Effector memory CD4-positive, alpha-beta T cell (primary cell): ENCODE measurements around the gene APLP2.

Experiments used
- DNase-seq, 3 donors: peaks; one replicate each; pipeline ENCODE4 v3.0.0-alpha.2; 2020
- H3K27ac ChIP-seq: 2 replicates; pipeline ENCODE4 v1.7.0; 2013; ENCODE audit warnings: mild to moderate bottlenecking, low read length, moderate library complexity; ENCODE audit not compliant: insufficient read depth, poor library complexity, severe bottlenecking
- H3K27me3 ChIP-seq: replicated peaks from 2 replicates; pipeline ENCODE4 v1.7.0; 2013; ENCODE audit warnings: mild to moderate bottlenecking, low read length; ENCODE audit not compliant: insufficient read depth, control insufficient read depth, poor library complexity, severe bottlenecking
- H3K36me3 ChIP-seq: 2 replicates; pipeline ENCODE4 v1.7.0; 2013; ENCODE audit warnings: mild to moderate bottlenecking, low read length, moderate library complexity; ENCODE audit not compliant: control insufficient read depth, insufficient read depth
- H3K4me1 ChIP-seq: 2 replicates; pipeline ENCODE4 v1.7.0; 2013; ENCODE audit warnings: low read length, mild to moderate bottlenecking; ENCODE audit not compliant: control insufficient read depth, insufficient read depth, poor library complexity, severe bottlenecking
- H3K4me3 ChIP-seq: 2 replicates; pipeline ENCODE4 v1.7.0; 2013; ENCODE audit warnings: low read length, low read depth, mild to moderate bottlenecking; ENCODE audit not compliant: insufficient read depth, poor library complexity, severe bottlenecking
- H3K9me3 ChIP-seq: 2 replicates; pipeline ENCODE4 v1.7.0; 2013; ENCODE audit warnings: mild to moderate bottlenecking, low read length, moderate library complexity; ENCODE audit not compliant: control insufficient read depth

The APLP2 gene

GRCh38 chr11:130122141-130122575 is 52.5 kb downstream of the APLP2 start:
- Histone ChIP-seq H3K4me3 (no peak overlapping the region), H3K27ac (no peak overlapping the region), H3K4me1 (peaks cover 14% of the 10 kb centered on the region), H3K36me3 (peaks cover 14% of the 10 kb centered on the region), H3K27me3 (no peaks in the 10 kb centered on the region), H3K9me3 (no peaks in the 10 kb centered on the region)
- no peak for DNase-seq

- no peaks in the 10 kb centered on the region for H3K27me3 ChIP-seq
- no peak overlapping the region for H3K4me3 ChIP-seq
- H3K9me3 ChIP-seq = no peaks in the 10 kb centered on the region
- peaks cover 8% of the 10 kb centered on the region for H3K4me1 ChIP-seq
- DNase-seq = no peak
- H3K27ac ChIP-seq = no peak overlapping the region
- H3K36me3 ChIP-seq = peaks cover 14% of the 10 kb centered on the region
These were observed 53.8 kb downstream of the APLP2 start for GRCh38 chr11:130123414-130124040.

- H3K4me3 ChIP-seq = no peak overlapping the region
These were observed 54.4 kb downstream of the APLP2 start for GRCh38 chr11:130124096-130124495.

DNA sequence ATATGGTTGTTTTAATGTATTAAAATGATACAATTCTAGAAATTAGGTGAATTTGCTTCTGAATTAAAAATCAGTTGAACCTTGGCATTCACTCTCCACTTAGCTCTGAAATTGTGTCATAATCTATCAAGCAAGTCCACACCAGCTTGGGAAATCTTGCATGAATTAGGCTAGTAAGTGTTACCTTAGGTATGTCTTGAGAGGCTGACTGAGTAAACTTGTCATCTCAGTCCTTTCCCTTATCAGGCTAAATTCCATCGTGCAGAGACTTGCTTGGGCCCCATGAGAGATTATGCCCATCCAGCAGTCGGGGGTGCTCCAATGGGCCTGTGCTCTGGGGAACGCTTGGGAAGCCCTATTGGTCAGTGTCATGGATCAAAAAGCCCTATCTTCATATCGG is 55.9 kb downstream of the APLP2 start:
- no peak overlapping the region for H3K4me3 ChIP-seq
- peaks cover 24% of the 10 kb centered on the region for H3K36me3 ChIP-seq
- no peak overlapping the region for H3K27ac ChIP-seq
- no peak for DNase-seq
- no peaks in the 10 kb centered on the region for H3K9me3 ChIP-seq
- no peaks in the 10 kb centered on the region for H3K4me1 ChIP-seq
- no peaks in the 10 kb centered on the region for H3K27me3 ChIP-seq

More at GRCh38 chr11:130124096-130124495, 54.4 kb downstream of the APLP2 start:
- DNase-seq = no peak
- peaks cover 2% of the 10 kb centered on the region for H3K4me1 ChIP-seq
- H3K27ac ChIP-seq = no peak overlapping the region
- no peaks in the 10 kb centered on the region for H3K9me3 ChIP-seq
- H3K27me3 ChIP-seq = no peaks in the 10 kb centered on the region
- H3K36me3 ChIP-seq = peaks cover 14% of the 10 kb centered on the region

DNA sequence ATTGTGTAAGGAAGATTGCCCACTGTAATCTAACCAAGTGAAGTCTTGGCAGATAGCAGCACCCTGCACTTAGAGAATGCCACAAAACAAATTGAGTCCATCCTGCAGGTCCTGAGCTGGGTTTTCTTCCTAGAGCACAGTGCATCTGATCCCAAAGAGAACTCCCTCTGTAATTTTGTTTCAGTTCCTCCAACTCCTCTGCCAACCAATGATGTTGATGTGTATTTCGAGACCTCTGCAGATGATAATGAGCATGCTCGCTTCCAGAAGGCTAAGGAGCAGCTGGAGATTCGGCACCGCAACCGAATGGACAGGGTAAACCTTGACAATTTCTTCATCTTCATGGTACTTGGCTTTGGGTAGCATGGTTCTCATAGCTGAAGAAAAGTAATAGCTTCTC is 56.8 kb downstream of the APLP2 start:
- no peaks in the 10 kb centered on the region for H3K4me1 ChIP-seq
- no peak for DNase-seq
- H3K9me3 ChIP-seq = no peaks in the 10 kb centered on the region
- no peak overlapping the region for H3K4me3 ChIP-seq
- H3K27ac ChIP-seq = no peak overlapping the region
- H3K27me3 ChIP-seq = no peaks in the 10 kb centered on the region
- H3K36me3 ChIP-seq = peaks cover 28% of the 10 kb centered on the region

- H3K9me3 ChIP-seq = no peaks in the 10 kb centered on the region
- no peaks in the 10 kb centered on the region for H3K27me3 ChIP-seq
- no peaks in the 10 kb centered on the region for H3K4me1 ChIP-seq
- no peak overlapping the region for H3K27ac ChIP-seq
- DNase-seq = no peak
- H3K4me3 ChIP-seq = no peak overlapping the region
- H3K36me3 ChIP-seq = peaks cover 24% of the 10 kb centered on the region
These were observed 57.8 kb downstream of the APLP2 start for GRCh38 chr11:130127509-130127908.

DNA sequence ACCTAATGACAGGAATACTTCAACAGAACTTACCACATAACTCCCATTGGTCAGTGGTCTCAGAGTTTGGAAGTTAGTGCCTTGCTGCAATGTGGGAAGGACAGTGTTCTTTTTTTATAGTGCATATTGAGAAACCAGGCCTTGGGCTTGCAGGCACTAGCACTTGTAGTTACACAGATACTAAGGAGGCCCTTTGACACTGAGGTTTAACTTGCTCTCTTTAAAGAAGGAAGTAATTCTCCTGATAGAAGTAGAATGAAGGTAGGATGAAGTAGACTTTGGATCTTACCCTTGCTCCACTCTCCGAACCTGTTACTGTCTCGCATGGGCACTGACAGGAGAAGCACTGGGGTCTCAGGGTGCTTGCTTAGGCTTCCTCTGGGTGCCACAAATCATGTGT is 58.9 kb downstream of the APLP2 start:
- Histone ChIP-seq H3K36me3 (peaks cover 14% of the 10 kb centered on the region), H3K4me3 (no peak overlapping the region), H3K9me3 (no peaks in the 10 kb centered on the region), H3K4me1 (no peaks in the 10 kb centered on the region), H3K27me3 (no peaks in the 10 kb centered on the region), H3K27ac (no peak overlapping the region)
- no peak for DNase-seq

GRCh38 chr11:130129922-130130321 is 60.2 kb downstream of the APLP2 start:
- Histone ChIP-seq H3K4me1 (no peaks in the 10 kb centered on the region), H3K27ac (no peak overlapping the region), H3K36me3 (peaks cover 14% of the 10 kb centered on the region), H3K9me3 (no peaks in the 10 kb centered on the region), H3K4me3 (no peak overlapping the region), H3K27me3 (no peaks in the 10 kb centered on the region)
- no peak for DNase-seq

- H3K27me3 ChIP-seq = no peaks in the 10 kb centered on the region
- H3K4me1 ChIP-seq = no peaks in the 10 kb centered on the region
- peaks cover 14% of the 10 kb centered on the region for H3K36me3 ChIP-seq
- H3K9me3 ChIP-seq = no peaks in the 10 kb centered on the region
- DNase-seq = peak; percentile 14 to 31 (median 17)
- H3K4me3 ChIP-seq = no peak overlapping the region
- H3K27ac ChIP-seq = no peak overlapping the region
These were observed 62.5 kb downstream of the APLP2 start for GRCh38 chr11:130131961-130132850.

DNA sequence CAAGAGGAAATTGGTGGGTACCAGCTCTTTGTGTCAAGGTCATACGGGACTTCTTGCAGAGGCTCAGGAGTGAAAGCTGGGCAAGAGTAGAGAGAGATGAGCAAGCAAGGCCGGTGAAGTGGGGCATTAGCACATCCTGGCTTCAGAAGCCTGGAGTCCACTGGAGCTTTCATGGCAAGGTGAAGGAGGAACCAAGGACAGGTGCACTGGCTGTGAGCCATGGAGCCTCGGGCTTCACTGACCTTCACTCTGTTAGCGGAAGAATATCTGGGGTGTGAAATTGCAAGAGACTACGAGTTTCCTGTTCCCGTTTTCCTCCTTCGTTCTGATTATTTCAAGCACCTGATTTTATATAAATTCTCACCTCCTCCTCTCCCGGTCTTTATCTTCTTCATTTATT is 64.0 kb downstream of the APLP2 start:
- Histone ChIP-seq H3K27ac (no peak overlapping the region), H3K36me3 (peaks cover 14% of the 10 kb centered on the region)

More for the DNA sequence above, 64.0 kb downstream of the APLP2 start:
- Histone ChIP-seq H3K4me3 (no peak overlapping the region), H3K9me3 (no peaks in the 10 kb centered on the region), H3K27me3 (no peaks in the 10 kb centered on the region), H3K4me1 (no peaks in the 10 kb centered on the region)
- DNase-seq = no peak
